ENCODE results near the gene RNF207.

The RNF207 gene

GRCh38 chr1:6205849-6206519, at the start of gene RNF207:
Gene RNF207 (plus strand): TSS chr1:6206119. CDS start chr1:6206536, 417 bp downstream.
- DNase-seq: no peak

GRCh38 chr1:6157132-6157527, 48.8 kb upstream of the RNF207 start:
- DNase-seq: no peak

- no peak for DNase-seq
Measured at GRCh38 chr1:6157528-6158174, 48.3 kb upstream of the RNF207 start.

GRCh38 chr1:6158181-6158580, 47.7 kb upstream of the RNF207 start:
- no peak for DNase-seq

GRCh38 chr1:6162341-6162740, 43.6 kb upstream of the RNF207 start:
- DNase-seq: no peak

GRCh38 chr1:6162773-6163172, 43.1 kb upstream of the RNF207 start:
- no peak for DNase-seq

- no peak for DNase-seq
Measured at GRCh38 chr1:6163191-6163972, 42.5 kb upstream of the RNF207 start.

GRCh38 chr1:6163973-6164617, 41.8 kb upstream of the RNF207 start:
- DNase-seq: no peak

- no peak for DNase-seq
Measured at GRCh38 chr1:6165027-6165426, 40.9 kb upstream of the RNF207 start.

GRCh38 chr1:6165441-6165985, 40.4 kb upstream of the RNF207 start:
- no peak for DNase-seq

GRCh38 chr1:6166221-6166620, 39.7 kb upstream of the RNF207 start:
- no peak for DNase-seq

- DNase-seq: no peak
Measured at GRCh38 chr1:6166655-6167390, 39.1 kb upstream of the RNF207 start.

GRCh38 chr1:6167391-6168303, 38.3 kb upstream of the RNF207 start:
- DNase-seq: no peak

GRCh38 chr1:6168947-6169586, 36.9 kb upstream of the RNF207 start:
- no peak for DNase-seq

- DNase-seq: no peak
Measured at GRCh38 chr1:6170116-6170741, 35.7 kb upstream of the RNF207 start.

- no peak for DNase-seq
Measured at GRCh38 chr1:6170742-6171201, 35.1 kb upstream of the RNF207 start.

- DNase-seq: no peak
Measured at GRCh38 chr1:6171548-6172124, 34.3 kb upstream of the RNF207 start.

- DNase-seq: no peak
Measured at GRCh38 chr1:6172549-6172948, 33.4 kb upstream of the RNF207 start.

- no peak for DNase-seq
Measured at GRCh38 chr1:6174621-6175410, 31.1 kb upstream of the RNF207 start.

Data from AML-193 (cell line).